Erythroblast (primary cell): ENCODE results near the gene ULK4.

Experiments
- GATA1 ChIP-seq: IDR thresholded peaks from 2 replicates; pipeline ENCODE4 v1.6.1; 2011; ENCODE audit warnings: low read depth, mild to moderate bottlenecking, control low read depth, low read length, moderate library complexity
- POLR2A ChIP-seq: IDR thresholded peaks from 2 replicates; pipeline ENCODE4 v1.6.1; 2011; ENCODE audit warnings: mild to moderate bottlenecking, low read length

DNA sequence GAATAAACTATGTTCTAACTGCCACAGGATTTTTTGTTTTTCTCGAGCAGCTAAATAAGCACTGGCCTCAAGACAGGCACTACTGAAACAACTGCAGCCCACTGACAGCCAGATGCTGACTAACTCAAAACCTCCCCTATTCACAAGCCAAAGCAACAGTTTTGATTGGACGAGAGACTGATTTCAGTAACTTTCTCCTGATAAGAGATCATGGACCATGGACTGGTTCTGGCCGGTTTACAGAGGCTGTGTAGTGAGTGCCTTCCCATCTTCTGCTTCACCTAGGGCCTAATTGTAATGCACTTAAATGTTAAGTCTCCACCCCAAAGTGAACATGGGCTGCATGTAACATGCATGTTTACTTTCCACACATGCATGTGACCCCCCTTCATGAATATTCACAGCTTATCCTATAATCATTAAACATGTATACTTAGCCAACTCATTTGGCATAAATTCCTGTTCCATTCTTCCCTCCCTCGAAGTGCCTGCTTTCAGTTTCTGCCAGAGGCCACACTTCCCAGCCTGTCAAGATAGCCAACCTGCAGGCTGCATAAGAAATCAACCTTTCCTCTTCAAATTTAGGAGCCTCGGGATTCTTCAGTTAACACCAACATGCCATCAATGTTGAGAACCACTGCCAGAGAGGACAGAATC, 108.2 kb downstream of the ULK4 start:
- TF ChIP-seq POLR2A, result no peak
- TF ChIP-seq GATA1, result no peak
